ENCODE data around the gene NUDT1. TPM values are rescaled to one million over a fixed set of nuclear protein-coding genes. Genes with fewer than 3 reads are reported as not detected.
"Not testable (repeated sequence)": the region's sequence is repeated elsewhere in the genome, so short reads cannot be mapped to it uniquely, and the experiment has no call there.

NUDT1 gene
- total RNA-seq, 1 donor from 2014 or later: 60.2 TPM

GRCh38 chr7:2260820-2261219, 18.8 kb downstream of the NUDT1 start:
- Mint-ChIP-seq H3K36me3 (ENCODE audit: low read depth) (peaks cover 6% of the 10 kb centered on the region), H3K27me3 (ENCODE audit: low read depth) (no peaks in the 10 kb centered on the region), H3K4me3 (no peak overlapping the region), H3K27ac (ENCODE audit: unreplicated experiment) (no peak overlapping the region), H3K9me3 (no peaks in the 10 kb centered on the region), H3K4me1 (no peaks in the 10 kb centered on the region)
- no peak for TF ChIP-seq CTCF (conservative IDR thresholded peaks at IDR 0.05)
- DNase-seq (ENCODE audit: low read depth, low spot score): no peak

- no peaks in the 10 kb centered on the region for H3K9me3 Mint-ChIP-seq
These were observed 19.6 kb downstream of the NUDT1 start for GRCh38 chr7:2261611-2262010.

GRCh38 chr7:2263176-2263575, 21.1 kb downstream of the NUDT1 start:
- Mint-ChIP-seq H3K36me3 (ENCODE audit: low read depth) (peaks cover 11% of the 10 kb centered on the region), H3K27ac (ENCODE audit: unreplicated experiment) (no peak overlapping the region), H3K4me1 (peaks cover 5% of the 10 kb centered on the region), H3K9me3 (no peaks in the 10 kb centered on the region), H3K27me3 (ENCODE audit: low read depth) (no peaks in the 10 kb centered on the region), H3K4me3 (no peak overlapping the region)
- no peak for DNase-seq (ENCODE audit: low read depth, low spot score)
- no peak for TF ChIP-seq CTCF (conservative IDR thresholded peaks at IDR 0.05)

More at GRCh38 chr7:2261611-2262010, 19.6 kb downstream of the NUDT1 start:
- no peak for TF ChIP-seq CTCF (conservative IDR thresholded peaks at IDR 0.05)
- Mint-ChIP-seq H3K27ac (ENCODE audit: unreplicated experiment) (no peak overlapping the region), H3K4me3 (no peak overlapping the region), H3K27me3 (ENCODE audit: low read depth) (no peaks in the 10 kb centered on the region), H3K4me1 (peaks cover under 1% of the 10 kb centered on the region), H3K36me3 (ENCODE audit: low read depth) (peaks cover 6% of the 10 kb centered on the region)
- no peak for DNase-seq (ENCODE audit: low read depth, low spot score)

GRCh38 chr7:2264158-2264557, 22.1 kb downstream of the NUDT1 start:
- Mint-ChIP-seq H3K4me3 (no peak overlapping the region), H3K27me3 (ENCODE audit: low read depth) (no peaks in the 10 kb centered on the region), H3K9me3 (no peaks in the 10 kb centered on the region), H3K4me1 (peaks cover 7% of the 10 kb centered on the region), H3K27ac (ENCODE audit: unreplicated experiment) (no peak overlapping the region), H3K36me3 (ENCODE audit: low read depth) (peaks cover 13% of the 10 kb centered on the region)
- TF ChIP-seq CTCF (conservative IDR thresholded peaks at IDR 0.05): no peak
- DNase-seq (ENCODE audit: low read depth, low spot score): no peak

- no peak overlapping the region for H3K27ac Mint-ChIP-seq (ENCODE audit: unreplicated experiment)
- peaks cover 12% of the 10 kb centered on the region for H3K36me3 Mint-ChIP-seq (ENCODE audit: low read depth)
- no peaks in the 10 kb centered on the region for H3K9me3 Mint-ChIP-seq
- no peak overlapping the region for H3K4me3 Mint-ChIP-seq
- no peak for TF ChIP-seq CTCF (conservative IDR thresholded peaks at IDR 0.05)
- peaks cover 14% of the 10 kb centered on the region for H3K4me1 Mint-ChIP-seq
- H3K27me3 Mint-ChIP-seq (ENCODE audit: low read depth): no peaks in the 10 kb centered on the region
- DNase-seq (ENCODE audit: low read depth, low spot score): no peak
These were observed 24.9 kb downstream of the NUDT1 start for GRCh38 chr7:2266911-2267310.

- not testable (repeated sequence) for H3K27me3 Mint-ChIP-seq (ENCODE audit: low read depth); H3K9me3 Mint-ChIP-seq; DNase-seq (ENCODE audit: low read depth, low spot score)
- peak overlapping the region; percentile 66 for H3K4me3 Mint-ChIP-seq
- peaks cover 14% of the 10 kb centered on the region for H3K4me1 Mint-ChIP-seq
- peak overlapping the region; percentile 89 for H3K27ac Mint-ChIP-seq (ENCODE audit: unreplicated experiment)
- peaks cover 11% of the 10 kb centered on the region for H3K36me3 Mint-ChIP-seq (ENCODE audit: low read depth)
These were observed 27.3 kb downstream of the NUDT1 start for GRCh38 chr7:2269089-2269990.
